Measurements from ENCODE around the gene MGME1. TPM values are rescaled to one million over a fixed set of nuclear protein-coding genes. Genes with fewer than 3 reads are reported as not detected.

MGME1 gene
- total RNA-seq, 1 experiment from 2014 or later: 56.0 TPM

DNA sequence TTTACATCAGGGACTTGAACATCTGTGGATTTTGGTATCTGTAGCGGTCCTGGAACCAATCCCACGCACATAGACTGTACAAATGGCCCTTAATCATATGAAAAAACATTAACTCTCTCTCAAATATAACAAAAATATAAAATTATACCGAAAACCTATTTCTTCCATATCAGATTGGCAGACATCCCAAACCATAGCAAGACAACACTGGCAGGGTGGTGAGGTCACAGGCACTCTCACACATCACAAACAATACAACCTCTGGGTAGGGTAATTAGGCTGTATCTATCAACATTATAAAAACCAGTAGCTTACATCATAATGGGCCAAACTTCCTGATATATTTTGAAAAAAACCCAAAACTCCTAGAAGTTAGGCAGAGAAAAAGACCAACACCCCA lies 48.0 kb downstream of the MGME1 start:
- no peak overlapping the region for H3K4me3 Mint-ChIP-seq
- no peak overlapping the region for H3K27ac Mint-ChIP-seq
- DNase-seq (ENCODE audit: low spot score) (no peak), ATAC-seq (no peak)
- no peaks in the 10 kb centered on the region; the same call in 1 of the 2 replicates for H3K27me3 Mint-ChIP-seq (ENCODE audit: low read depth)
- POLR2A ChIA-PET: no interaction called here
- no peaks in the 10 kb centered on the region for H3K4me1 Mint-ChIP-seq
- CTCF ChIA-PET: interaction anchor here (0.6 kb wide), 1 partner anchor 78 kb away, joined by 3 read pairs; no protein-coding TSS in a partner anchor
- peaks cover 2% of the 10 kb centered on the region for H3K9me3 Mint-ChIP-seq
- no peak for TF ChIP-seq TEAD4 (CRISPR knock-in tag; IDR thresholded peaks at IDR 0.05)
- no peak for TF ChIP-seq NR2C2 (CRISPR knock-in tag; IDR thresholded peaks at IDR 0.05)
- TF ChIP-seq SMAD4 (CRISPR knock-in tag; IDR thresholded peaks at IDR 0.05): no peak
- TF ChIP-seq ZNF232 (CRISPR knock-in tag; IDR thresholded peaks at IDR 0.05): no peak
- no peak for TF ChIP-seq NR3C1 (CRISPR knock-in tag; conservative IDR thresholded peaks at IDR 0.05; ENCODE audit: low read depth)
- no peak for TF ChIP-seq MYBL2 (CRISPR knock-in tag; IDR thresholded peaks at IDR 0.05)
- TF ChIP-seq, protein P1, sequence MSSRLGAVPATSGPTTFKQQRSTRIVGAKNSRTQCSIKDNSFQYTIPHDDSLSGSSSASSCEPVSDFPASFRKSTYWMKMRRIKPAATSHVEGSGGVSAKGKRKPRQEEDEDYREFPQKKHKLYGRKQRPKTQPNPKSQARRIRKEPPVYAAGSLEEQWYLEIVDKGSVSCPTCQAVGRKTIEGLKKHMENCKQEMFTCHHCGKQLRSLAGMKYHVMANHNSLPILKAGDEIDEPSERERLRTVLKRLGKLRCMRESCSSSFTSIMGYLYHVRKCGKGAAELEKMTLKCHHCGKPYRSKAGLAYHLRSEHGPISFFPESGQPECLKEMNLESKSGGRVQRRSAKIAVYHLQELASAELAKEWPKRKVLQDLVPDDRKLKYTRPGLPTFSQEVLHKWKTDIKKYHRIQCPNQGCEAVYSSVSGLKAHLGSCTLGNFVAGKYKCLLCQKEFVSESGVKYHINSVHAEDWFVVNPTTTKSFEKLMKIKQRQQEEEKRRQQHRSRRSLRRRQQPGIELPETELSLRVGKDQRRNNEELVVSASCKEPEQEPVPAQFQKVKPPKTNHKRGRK (CRISPR knock-in tag; IDR thresholded peaks at IDR 0.05; ENCODE audit: borderline replicate concordance): no peak
- TF ChIP-seq, protein P2, sequence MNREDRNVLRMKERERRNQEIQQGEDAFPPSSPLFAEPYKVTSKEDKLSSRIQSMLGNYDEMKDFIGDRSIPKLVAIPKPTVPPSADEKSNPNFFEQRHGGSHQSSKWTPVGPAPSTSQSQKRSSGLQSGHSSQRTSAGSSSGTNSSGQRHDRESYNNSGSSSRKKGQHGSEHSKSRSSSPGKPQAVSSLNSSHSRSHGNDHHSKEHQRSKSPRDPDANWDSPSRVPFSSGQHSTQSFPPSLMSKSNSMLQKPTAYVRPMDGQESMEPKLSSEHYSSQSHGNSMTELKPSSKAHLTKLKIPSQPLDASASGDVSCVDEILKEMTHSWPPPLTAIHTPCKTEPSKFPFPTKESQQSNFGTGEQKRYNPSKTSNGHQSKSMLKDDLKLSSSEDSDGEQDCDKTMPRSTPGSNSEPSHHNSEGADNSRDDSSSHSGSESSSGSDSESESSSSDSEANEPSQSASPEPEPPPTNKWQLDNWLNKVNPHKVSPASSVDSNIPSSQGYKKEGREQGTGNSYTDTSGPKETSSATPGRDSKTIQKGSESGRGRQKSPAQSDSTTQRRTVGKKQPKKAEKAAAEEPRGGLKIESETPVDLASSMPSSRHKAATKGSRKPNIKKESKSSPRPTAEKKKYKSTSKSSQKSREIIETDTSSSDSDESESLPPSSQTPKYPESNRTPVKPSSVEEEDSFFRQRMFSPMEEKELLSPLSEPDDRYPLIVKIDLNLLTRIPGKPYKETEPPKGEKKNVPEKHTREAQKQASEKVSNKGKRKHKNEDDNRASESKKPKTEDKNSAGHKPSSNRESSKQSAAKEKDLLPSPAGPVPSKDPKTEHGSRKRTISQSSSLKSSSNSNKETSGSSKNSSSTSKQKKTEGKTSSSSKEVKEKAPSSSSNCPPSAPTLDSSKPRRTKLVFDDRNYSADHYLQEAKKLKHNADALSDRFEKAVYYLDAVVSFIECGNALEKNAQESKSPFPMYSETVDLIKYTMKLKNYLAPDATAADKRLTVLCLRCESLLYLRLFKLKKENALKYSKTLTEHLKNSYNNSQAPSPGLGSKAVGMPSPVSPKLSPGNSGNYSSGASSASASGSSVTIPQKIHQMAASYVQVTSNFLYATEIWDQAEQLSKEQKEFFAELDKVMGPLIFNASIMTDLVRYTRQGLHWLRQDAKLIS (CRISPR knock-in tag; IDR thresholded peaks at IDR 0.05; ENCODE audit: borderline replicate concordance): no peak
- TF ChIP-seq, protein P3, sequence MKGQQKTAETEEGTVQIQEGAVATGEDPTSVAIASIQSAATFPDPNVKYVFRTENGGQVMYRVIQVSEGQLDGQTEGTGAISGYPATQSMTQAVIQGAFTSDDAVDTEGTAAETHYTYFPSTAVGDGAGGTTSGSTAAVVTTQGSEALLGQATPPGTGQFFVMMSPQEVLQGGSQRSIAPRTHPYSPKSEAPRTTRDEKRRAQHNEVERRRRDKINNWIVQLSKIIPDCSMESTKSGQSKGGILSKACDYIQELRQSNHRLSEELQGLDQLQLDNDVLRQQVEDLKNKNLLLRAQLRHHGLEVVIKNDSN (CRISPR knock-in tag; IDR thresholded peaks at IDR 0.05): no peak
- no peak for TF ChIP-seq JAZF1 (CRISPR knock-in tag; IDR thresholded peaks at IDR 0.05)
- TF ChIP-seq, protein P4, sequence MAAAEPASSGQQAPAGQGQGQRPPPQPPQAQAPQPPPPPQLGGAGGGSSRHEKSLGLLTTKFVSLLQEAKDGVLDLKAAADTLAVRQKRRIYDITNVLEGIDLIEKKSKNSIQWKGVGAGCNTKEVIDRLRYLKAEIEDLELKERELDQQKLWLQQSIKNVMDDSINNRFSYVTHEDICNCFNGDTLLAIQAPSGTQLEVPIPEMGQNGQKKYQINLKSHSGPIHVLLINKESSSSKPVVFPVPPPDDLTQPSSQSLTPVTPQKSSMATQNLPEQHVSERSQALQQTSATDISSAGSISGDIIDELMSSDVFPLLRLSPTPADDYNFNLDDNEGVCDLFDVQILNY (CRISPR knock-in tag; IDR thresholded peaks at IDR 0.05): no peak
- TF ChIP-seq, protein P5, sequence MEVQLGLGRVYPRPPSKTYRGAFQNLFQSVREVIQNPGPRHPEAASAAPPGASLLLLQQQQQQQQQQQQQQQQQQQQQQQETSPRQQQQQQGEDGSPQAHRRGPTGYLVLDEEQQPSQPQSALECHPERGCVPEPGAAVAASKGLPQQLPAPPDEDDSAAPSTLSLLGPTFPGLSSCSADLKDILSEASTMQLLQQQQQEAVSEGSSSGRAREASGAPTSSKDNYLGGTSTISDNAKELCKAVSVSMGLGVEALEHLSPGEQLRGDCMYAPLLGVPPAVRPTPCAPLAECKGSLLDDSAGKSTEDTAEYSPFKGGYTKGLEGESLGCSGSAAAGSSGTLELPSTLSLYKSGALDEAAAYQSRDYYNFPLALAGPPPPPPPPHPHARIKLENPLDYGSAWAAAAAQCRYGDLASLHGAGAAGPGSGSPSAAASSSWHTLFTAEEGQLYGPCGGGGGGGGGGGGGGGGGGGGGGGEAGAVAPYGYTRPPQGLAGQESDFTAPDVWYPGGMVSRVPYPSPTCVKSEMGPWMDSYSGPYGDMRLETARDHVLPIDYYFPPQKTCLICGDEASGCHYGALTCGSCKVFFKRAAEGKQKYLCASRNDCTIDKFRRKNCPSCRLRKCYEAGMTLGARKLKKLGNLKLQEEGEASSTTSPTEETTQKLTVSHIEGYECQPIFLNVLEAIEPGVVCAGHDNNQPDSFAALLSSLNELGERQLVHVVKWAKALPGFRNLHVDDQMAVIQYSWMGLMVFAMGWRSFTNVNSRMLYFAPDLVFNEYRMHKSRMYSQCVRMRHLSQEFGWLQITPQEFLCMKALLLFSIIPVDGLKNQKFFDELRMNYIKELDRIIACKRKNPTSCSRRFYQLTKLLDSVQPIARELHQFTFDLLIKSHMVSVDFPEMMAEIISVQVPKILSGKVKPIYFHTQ (CRISPR knock-in tag; IDR thresholded peaks at IDR 0.05): no peak
- TF ChIP-seq, protein P6, sequence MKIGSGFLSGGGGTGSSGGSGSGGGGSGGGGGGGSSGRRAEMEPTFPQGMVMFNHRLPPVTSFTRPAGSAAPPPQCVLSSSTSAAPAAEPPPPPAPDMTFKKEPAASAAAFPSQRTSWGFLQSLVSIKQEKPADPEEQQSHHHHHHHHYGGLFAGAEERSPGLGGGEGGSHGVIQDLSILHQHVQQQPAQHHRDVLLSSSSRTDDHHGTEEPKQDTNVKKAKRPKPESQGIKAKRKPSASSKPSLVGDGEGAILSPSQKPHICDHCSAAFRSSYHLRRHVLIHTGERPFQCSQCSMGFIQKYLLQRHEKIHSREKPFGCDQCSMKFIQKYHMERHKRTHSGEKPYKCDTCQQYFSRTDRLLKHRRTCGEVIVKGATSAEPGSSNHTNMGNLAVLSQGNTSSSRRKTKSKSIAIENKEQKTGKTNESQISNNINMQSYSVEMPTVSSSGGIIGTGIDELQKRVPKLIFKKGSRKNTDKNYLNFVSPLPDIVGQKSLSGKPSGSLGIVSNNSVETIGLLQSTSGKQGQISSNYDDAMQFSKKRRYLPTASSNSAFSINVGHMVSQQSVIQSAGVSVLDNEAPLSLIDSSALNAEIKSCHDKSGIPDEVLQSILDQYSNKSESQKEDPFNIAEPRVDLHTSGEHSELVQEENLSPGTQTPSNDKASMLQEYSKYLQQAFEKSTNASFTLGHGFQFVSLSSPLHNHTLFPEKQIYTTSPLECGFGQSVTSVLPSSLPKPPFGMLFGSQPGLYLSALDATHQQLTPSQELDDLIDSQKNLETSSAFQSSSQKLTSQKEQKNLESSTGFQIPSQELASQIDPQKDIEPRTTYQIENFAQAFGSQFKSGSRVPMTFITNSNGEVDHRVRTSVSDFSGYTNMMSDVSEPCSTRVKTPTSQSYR (CRISPR knock-in tag; IDR thresholded peaks at IDR 0.05): no peak
- TF ChIP-seq, protein P7, sequence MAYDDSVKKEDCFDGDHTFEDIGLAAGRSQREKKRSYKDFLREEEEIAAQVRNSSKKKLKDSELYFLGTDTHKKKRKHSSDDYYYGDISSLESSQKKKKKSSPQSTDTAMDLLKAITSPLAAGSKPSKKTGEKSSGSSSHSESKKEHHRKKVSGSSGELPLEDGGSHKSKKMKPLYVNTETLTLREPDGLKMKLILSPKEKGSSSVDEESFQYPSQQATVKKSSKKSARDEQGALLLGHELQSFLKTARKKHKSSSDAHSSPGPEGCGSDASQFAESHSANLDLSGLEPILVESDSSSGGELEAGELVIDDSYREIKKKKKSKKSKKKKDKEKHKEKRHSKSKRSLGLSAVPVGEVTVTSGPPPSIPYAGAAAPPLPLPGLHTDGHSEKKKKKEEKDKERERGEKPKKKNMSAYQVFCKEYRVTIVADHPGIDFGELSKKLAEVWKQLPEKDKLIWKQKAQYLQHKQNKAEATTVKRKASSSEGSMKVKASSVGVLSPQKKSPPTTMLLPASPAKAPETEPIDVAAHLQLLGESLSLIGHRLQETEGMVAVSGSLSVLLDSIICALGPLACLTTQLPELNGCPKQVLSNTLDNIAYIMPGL (CRISPR knock-in tag; IDR thresholded peaks at IDR 0.05): no peak
- TF ChIP-seq, protein P8, sequence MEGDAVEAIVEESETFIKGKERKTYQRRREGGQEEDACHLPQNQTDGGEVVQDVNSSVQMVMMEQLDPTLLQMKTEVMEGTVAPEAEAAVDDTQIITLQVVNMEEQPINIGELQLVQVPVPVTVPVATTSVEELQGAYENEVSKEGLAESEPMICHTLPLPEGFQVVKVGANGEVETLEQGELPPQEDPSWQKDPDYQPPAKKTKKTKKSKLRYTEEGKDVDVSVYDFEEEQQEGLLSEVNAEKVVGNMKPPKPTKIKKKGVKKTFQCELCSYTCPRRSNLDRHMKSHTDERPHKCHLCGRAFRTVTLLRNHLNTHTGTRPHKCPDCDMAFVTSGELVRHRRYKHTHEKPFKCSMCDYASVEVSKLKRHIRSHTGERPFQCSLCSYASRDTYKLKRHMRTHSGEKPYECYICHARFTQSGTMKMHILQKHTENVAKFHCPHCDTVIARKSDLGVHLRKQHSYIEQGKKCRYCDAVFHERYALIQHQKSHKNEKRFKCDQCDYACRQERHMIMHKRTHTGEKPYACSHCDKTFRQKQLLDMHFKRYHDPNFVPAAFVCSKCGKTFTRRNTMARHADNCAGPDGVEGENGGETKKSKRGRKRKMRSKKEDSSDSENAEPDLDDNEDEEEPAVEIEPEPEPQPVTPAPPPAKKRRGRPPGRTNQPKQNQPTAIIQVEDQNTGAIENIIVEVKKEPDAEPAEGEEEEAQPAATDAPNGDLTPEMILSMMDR (IDR thresholded peaks at IDR 0.05): no peak
- peaks cover 15% of the 10 kb centered on the region for H3K36me3 Mint-ChIP-seq
